Endothelial cell of umbilical vein (primary cell): ENCODE results near the gene RPL38. TPM values are rescaled to one million over a fixed set of nuclear protein-coding genes. Genes with fewer than 3 reads are reported as not detected.

ENCODE experiments used
- BruUV-seq: library from RNA; stranded (reverse); fragments of 400-500 nt; replicated peaks from 2 replicates; lab custom pipeline; 2021; lab: Mats Ljungman, UMichigan
- CTCF ChIA-PET: fragments of 300-600, 350-600 bp; sonication (Branson Sonifier 250); formaldehyde crosslinking; loops from one replicate; lab custom pipeline; 2021; ENCODE audit warnings: antibody characterized with exemption, inconsistent platforms; lab: Charles Lee
- POLR2A ChIA-PET: fragments of 300-600, 350-600 bp; sonication (Branson Sonifier 250); formaldehyde crosslinking; loops from one replicate; lab custom pipeline; 2021; ENCODE audit warnings: antibody characterized with exemption, inconsistent platforms; lab: Charles Lee
- DNase-seq: peaks from one replicate; pipeline ENCODE4 v3.0.0-alpha.2; 2011; ENCODE audit warnings: low read depth, low spot score
- FAIRE-seq: peaks from 2 replicates; lab custom pipeline; 2011; peaks lifted over from hg19 to GRCh38; lab: Jason Lieb, UNC
- H2AFZ ChIP-seq: 2 replicates; pipeline ENCODE4 v1.6.0; 2012; ENCODE audit warnings: low read depth, low read length, control low read depth, inconsistent platforms
- H3K27ac ChIP-seq: 2 replicates; pipeline ENCODE4 v1.5.1; 2011; ENCODE audit warnings: low read depth, mild to moderate bottlenecking, control low read depth, low read length, moderate library complexity; ENCODE audit not compliant: insufficient read depth
- H3K27me3 ChIP-seq, 2 experiments: 2 replicates each; pipeline versions ENCODE4 v1.6.0 to v1.6.1; 2011; ENCODE audit warnings: low read length in 2 of 2, mixed read lengths in 1 of 2; ENCODE audit not compliant: control insufficient read depth in 2 of 2, insufficient read depth in 2 of 2
- H3K36me3 ChIP-seq, 2 experiments: 2 replicates in 1 of 2; 3 replicates in 1 of 2; pipeline ENCODE4 v1.5.1; 2011; ENCODE audit warnings: low read length in 2 of 2, mild to moderate bottlenecking in 1 of 2, moderate library complexity in 1 of 2; ENCODE audit not compliant: control insufficient read depth in 2 of 2, insufficient read depth in 2 of 2; ENCODE audit errors: extremely low read depth in 1 of 2
- H3K4me1 ChIP-seq: 3 replicates; pipeline ENCODE4 v1.5.1; 2011; ENCODE audit warnings: mild to moderate bottlenecking, low read length; ENCODE audit not compliant: control insufficient read depth, insufficient read depth; ENCODE audit errors: extremely low read depth
- H3K4me2 ChIP-seq: 2 replicates; pipeline ENCODE4 v1.6.1; 2011; ENCODE audit warnings: low read length, control low read depth, mixed read lengths; ENCODE audit not compliant: insufficient read depth
- H3K4me3 ChIP-seq, 3 experiments: fragments of 200-600 bp in 1 of 3; sonication (generic), shearing (Covaris generic) in 1 of 3; replicated peaks in 1 of 3; 2 replicates each; pipeline ENCODE4 v1.5.1; 2011 to 2016; ENCODE audit warnings: control low read depth in 3 of 3, low read length in 3 of 3, mild to moderate bottlenecking in 2 of 3, inconsistent platforms in 1 of 3, low read depth in 1 of 3, moderate library complexity in 1 of 3; ENCODE audit not compliant: insufficient read depth in 1 of 3
- H3K79me2 ChIP-seq: 2 replicates; pipeline ENCODE4 v1.6.0; 2012; ENCODE audit warnings: low read length, inconsistent platforms; ENCODE audit not compliant: control insufficient read depth, insufficient read depth
- H3K9ac ChIP-seq: replicated peaks from 2 replicates; pipeline ENCODE3; 2011; ENCODE audit warnings: low read length, control low read depth; ENCODE audit not compliant: insufficient read depth; ENCODE audit errors: extremely low read depth
- H3K9me1 ChIP-seq: replicated peaks from 3 replicates; pipeline ENCODE4 v1.6.0; 2011; ENCODE audit warnings: mild to moderate bottlenecking, low read length; ENCODE audit not compliant: control insufficient read depth, insufficient read depth; ENCODE audit errors: extremely low read depth
- H3K9me3 ChIP-seq: replicated peaks from 2 replicates; pipeline ENCODE4 v1.5.1; 2012; ENCODE audit warnings: low read length, inconsistent platforms; ENCODE audit not compliant: control insufficient read depth, insufficient read depth
- H4K20me1 ChIP-seq: replicated peaks from 2 replicates; pipeline ENCODE3; 2011; ENCODE audit warnings: mild to moderate bottlenecking, low read length; ENCODE audit not compliant: control insufficient read depth, insufficient read depth; ENCODE audit errors: extremely low read depth
- EZH2 ChIP-seq: IDR thresholded peaks from 2 replicates; pipeline ENCODE4 v1.6.1; 2012; ENCODE audit warnings: borderline replicate concordance, low read depth, mild to moderate bottlenecking, moderate library complexity, low read length, inconsistent platforms; ENCODE audit not compliant: severe bottlenecking
- FOS ChIP-seq: IDR thresholded peaks from 2 replicates; pipeline ENCODE4 v1.6.1; 2011; ENCODE audit warnings: mild to moderate bottlenecking, low read length, moderate library complexity, borderline replicate concordance; ENCODE audit not compliant: insufficient read depth
- GATA2 ChIP-seq: IDR thresholded peaks from 2 replicates; pipeline ENCODE4 v1.7.0; 2011; ENCODE audit warnings: low read depth, mild to moderate bottlenecking, moderate library complexity, mixed read lengths, low read length; ENCODE audit not compliant: insufficient read length, insufficient read depth
- JUN ChIP-seq: IDR thresholded peaks from 2 replicates; pipeline ENCODE4 v1.6.1; 2011; ENCODE audit warnings: borderline replicate concordance, low read depth; ENCODE audit not compliant: insufficient read length, insufficient read depth
- MAX ChIP-seq: IDR thresholded peaks from 2 replicates; pipeline ENCODE4 v1.6.1; 2011; ENCODE audit not compliant: insufficient read depth, insufficient read length
- MYC ChIP-seq: IDR thresholded peaks from one replicate; pipeline ENCODE4 v1.6.1; 2011; ENCODE audit warnings: mild to moderate bottlenecking, low read depth, low read length
- POLR2A ChIP-seq: IDR thresholded peaks from 2 replicates; pipeline ENCODE4 v1.6.1; 2012; ENCODE audit warnings: low read depth, mild to moderate bottlenecking, control low read depth, low read length
- POLR2AphosphoS5 ChIP-seq: IDR thresholded peaks from 2 replicates; pipeline ENCODE4 v1.6.1; 2012; ENCODE audit warnings: low read depth, mild to moderate bottlenecking, control low read depth, low read length, moderate library complexity; ENCODE audit not compliant: insufficient read depth
- dilution Hi-C: fragments of 300-500 bp; cut with MboI; formaldehyde crosslinking; loops from one replicate; pipeline ENCODE4 v1.15.0; 2019; ENCODE audit warnings: low sequenced_read_pairs; ENCODE audit not compliant: extremely low pct_ligation_motif_present
- intact Hi-C: fragments of 100-400 bp; cut with micrococcal nuclease; formaldehyde crosslinking; loops from one replicate; pipeline ENCODE4 v1.10.0; 2022
- polyA plus RNA-seq, 4 experiments: library from polyadenylated mRNA; depleted of rRNA in 3 of 4; stranded (reverse) in 3 of 4; unstranded in 1 of 4; fragments of >200 nt; gene quantifications; 2 replicates each; pipeline versions ENCODE4 v1.2.1 to v1.2.3, GENCODE V29; 2011 to 2012; ENCODE audit warnings: missing spikeins in 1 of 4
- total RNA-seq: library from RNA; stranded (reverse); gene quantifications from 2 replicates; pipeline ENCODE4 v1.2.3, GENCODE V29; 2021
- TF ChIP-seq, protein P1 (sequence below), 2 donors: IDR thresholded peaks; 1 replicate in 1 of 2; 2 replicates in 1 of 2; pipeline ENCODE4 v1.5.1; 2011; ENCODE audit warnings: low read length in 2 of 2, mild to moderate bottlenecking in 2 of 2, moderate library complexity in 2 of 2, control low read depth in 1 of 2, inconsistent platforms in 1 of 2, low read depth in 1 of 2; ENCODE audit not compliant: insufficient read depth in 1 of 2; ENCODE audit errors: extremely low read depth in 1 of 2

RPL38 gene
- total and polyA plus RNA-seq, 2 donors (not counting 3 experiments of a cell fraction or from before 2014, with no cell fraction given): 256 to 1,006 TPM

DNA sequence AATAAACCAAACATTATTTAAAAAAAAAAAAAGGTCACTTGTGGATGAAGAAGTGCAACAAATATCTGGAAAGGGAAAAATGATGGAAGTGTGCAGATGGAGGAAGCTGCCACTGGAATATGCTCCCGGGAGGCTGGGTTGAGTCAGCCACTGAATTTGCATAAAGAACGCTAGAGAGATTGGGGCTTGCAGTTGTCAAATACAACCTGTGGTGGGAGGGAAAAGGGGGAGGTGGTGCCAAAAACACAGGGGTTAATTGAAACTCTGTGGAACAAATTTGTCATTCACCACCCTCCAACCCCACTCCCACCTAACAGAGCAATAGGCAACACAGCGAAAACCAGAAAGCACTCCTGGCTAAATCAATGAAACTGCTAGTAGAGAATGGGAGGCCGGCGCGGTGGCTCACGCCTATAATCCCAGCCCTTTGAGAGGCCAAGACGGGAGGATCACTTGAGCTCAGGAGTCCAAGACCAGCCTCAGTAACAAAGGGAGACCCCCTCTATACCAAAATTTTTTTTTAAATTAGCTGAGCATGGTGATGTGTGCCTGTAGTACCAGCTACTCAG is 37.6 kb upstream of the RPL38 start:
- no peak overlapping the region for H3K27ac ChIP-seq
- FAIRE-seq: no peak
- dilution Hi-C loops (no loop called here), intact Hi-C loops (no loop called here)
- no peaks in the 10 kb centered on the region for H3K27me3 ChIP-seq
- no peaks in the 10 kb centered on the region for H3K4me1 ChIP-seq
- H3K36me3 ChIP-seq: no peaks in the 10 kb centered on the region
- H3K9me3 ChIP-seq: no peaks in the 10 kb centered on the region
- no peaks in the 10 kb centered on the region for H3K9me1 ChIP-seq
- no peaks in the 10 kb centered on the region for H3K79me2 ChIP-seq
- H2AFZ ChIP-seq: no peak overlapping the region
- no TSS peak for BruUV-seq
- no peak for TF ChIP-seq POLR2A
- TF ChIP-seq FOS: no peak
- TF ChIP-seq, protein P1, sequence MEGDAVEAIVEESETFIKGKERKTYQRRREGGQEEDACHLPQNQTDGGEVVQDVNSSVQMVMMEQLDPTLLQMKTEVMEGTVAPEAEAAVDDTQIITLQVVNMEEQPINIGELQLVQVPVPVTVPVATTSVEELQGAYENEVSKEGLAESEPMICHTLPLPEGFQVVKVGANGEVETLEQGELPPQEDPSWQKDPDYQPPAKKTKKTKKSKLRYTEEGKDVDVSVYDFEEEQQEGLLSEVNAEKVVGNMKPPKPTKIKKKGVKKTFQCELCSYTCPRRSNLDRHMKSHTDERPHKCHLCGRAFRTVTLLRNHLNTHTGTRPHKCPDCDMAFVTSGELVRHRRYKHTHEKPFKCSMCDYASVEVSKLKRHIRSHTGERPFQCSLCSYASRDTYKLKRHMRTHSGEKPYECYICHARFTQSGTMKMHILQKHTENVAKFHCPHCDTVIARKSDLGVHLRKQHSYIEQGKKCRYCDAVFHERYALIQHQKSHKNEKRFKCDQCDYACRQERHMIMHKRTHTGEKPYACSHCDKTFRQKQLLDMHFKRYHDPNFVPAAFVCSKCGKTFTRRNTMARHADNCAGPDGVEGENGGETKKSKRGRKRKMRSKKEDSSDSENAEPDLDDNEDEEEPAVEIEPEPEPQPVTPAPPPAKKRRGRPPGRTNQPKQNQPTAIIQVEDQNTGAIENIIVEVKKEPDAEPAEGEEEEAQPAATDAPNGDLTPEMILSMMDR (IDR thresholded peaks at IDR 0.05; ENCODE audit: extremely low read depth in 1 of 2, insufficient read depth in 1 of 2, low read depth in 1 of 2, low read length in 2 of 2): no peak
- no peak for TF ChIP-seq GATA2
- no peak for TF ChIP-seq MAX
- no peak for TF ChIP-seq MYC
- TF ChIP-seq EZH2: no peak
- no peak for TF ChIP-seq POLR2AphosphoS5
- no peak for TF ChIP-seq JUN
- H3K9ac ChIP-seq: no peak overlapping the region
- no peak for DNase-seq
- POLR2A ChIA-PET: no interaction called here
- CTCF ChIA-PET: interaction anchor here (1.3 kb wide), 1 partner anchor 10 kb away, joined by 3 read pairs; no protein-coding TSS in a partner anchor
- no peaks in the 10 kb centered on the region for H4K20me1 ChIP-seq
- no peak overlapping the region for H3K4me3 ChIP-seq
- H3K4me2 ChIP-seq: no peak overlapping the region
